Head of caudate nucleus (tissue), 42 donors: ENCODE measurements around the gene TSEN2.

Experiments
- DNase-seq, 42 donors: peaks; one replicate each; pipeline versions ENCODE4 v3.0.0 to v3.0.0-alpha.2; 2020 to 2021; ENCODE audit warnings: mixed read lengths in 7 of 42
- intact Hi-C: fragments of 100-400 bp; cut with DNase I; formaldehyde crosslinking; loops from one replicate; pipeline ENCODE4 v1.15.0; 2022

The TSEN2 gene

DNA sequence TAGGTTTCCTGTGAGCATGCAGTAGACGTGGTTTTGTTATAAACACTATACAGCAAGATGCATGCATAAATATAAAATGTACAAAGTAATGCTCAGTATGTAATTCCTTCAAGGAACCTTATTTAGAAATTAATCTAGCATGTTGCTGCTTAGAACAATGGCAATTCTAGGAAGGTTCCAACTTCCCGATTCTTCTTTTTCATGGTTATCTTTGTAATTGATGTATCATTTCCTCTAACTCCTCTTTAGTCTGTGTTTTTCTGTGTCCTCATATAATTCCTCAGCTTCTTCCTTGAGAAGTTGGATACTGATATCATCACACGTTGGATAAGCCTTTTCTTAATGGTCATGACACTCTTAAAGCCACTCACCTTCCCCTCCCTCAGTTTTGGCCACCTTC is 3.5 kb downstream of the TSEN2 start:
- no peak for DNase-seq
- intact Hi-C loops, result loop anchor here (5.0 kb wide), 2 partner anchors 70 to 175 kb away; partner anchors contain the start of genes MKRN2 and RAF1

- no peak for DNase-seq
- intact Hi-C loops, result loop anchor here (5.0 kb wide), 2 partner anchors 68 to 173 kb away; partner anchors contain the start of genes MKRN2 and RAF1
Measured at GRCh38 chr3:12489368-12489767, 5.1 kb downstream of the TSEN2 start.

DNA sequence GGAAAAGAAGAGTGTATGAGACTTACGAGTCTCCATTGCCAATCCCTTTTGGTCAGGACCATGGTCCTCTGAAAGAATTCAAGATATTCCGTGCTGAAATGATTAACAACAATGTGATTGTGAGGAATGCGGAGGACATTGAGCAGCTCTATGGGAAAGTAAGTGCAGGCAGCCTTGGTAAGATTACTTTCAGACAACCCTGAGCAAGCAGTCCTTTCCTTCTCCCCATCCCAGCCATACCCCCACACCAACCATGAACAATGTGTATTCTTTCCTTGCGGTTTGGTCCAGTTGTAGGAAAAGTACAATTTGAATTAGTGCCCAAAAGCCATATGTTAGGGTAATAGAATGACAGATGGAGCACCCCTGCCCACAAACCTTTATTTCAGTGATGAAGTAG is 5.6 kb downstream of the TSEN2 start:
- intact Hi-C loops, result loop anchor here (5.0 kb wide), 2 partner anchors 67 to 172 kb away; partner anchors contain the start of genes MKRN2 and RAF1
- DNase-seq, result no peak

- intact Hi-C loops, result no loop called here
- no peak for DNase-seq
Measured at GRCh38 chr3:12490547-12490946, 6.3 kb downstream of the TSEN2 start.

DNA sequence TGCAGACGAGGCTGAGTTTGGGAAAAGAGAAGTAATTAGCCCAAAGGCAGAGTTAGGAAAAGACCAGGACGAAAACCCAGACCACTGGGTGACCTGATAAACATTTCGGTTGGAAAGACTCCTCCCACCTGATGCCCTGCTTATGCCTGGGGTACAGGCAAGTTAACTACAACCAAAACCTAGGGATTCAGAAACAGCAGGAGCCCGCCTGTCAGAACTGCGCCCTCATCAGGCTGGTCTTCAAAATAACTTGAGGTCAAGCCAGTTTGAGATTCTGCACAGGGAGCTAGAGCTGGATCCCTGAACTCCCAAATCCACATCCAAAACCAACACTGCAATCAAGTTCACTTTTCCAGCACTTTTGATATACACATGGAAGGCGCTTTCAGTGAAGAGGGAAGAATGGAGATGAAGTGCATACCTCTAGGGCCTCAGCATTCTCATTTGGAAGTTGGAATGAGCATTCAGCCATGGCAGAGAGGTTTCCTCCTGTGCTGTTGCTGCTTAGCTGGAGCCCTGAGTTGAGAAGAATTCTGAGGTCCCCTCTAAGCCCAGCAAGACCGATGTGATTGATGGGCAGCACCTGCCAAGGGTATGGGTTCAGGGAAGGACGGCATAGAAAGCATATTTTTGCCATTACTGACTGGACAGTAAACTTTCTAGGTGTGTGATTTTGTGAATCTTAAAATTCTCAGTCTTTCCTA is 11.6 kb downstream of the TSEN2 start:
- intact Hi-C loops, result no loop called here
- no peak for DNase-seq

DNA sequence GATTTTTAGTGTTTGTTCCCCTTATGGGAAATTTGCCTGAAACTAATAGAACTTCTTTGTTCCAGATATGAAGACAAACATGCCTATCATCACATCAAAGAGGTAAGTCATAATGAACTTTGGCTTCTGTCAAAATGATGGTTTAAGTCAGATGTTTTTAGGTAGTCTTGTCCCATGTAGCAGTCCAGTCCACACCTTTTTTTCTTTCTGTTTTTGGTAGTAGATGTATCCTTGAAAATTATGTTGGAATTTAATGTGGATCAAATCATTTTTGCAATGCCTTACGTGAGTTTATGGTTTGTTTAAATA is 12.1 kb downstream of the TSEN2 start:
- DNase-seq, result no peak
- intact Hi-C loops, result no loop called here

DNA sequence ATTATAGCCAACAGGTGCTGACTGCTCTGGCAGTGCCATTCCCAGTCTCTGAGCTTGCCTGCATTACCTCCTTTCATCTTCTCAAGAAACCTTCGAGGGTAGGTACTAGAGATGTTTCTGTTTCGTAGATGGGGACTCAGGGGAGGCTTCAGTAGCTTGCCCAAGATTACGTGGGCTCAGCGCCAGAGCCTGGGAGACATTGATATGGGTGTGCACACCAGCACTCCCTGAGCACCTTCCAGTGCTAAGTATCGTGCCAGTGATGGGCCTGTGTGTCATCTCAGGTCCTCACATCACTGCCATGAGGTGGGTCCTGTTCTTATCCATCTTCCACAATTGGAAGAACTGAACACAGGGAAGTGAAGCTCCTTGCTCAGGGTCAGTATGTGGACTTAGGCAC is 15.2 kb downstream of the TSEN2 start:
- intact Hi-C loops, result no loop called here
- DNase-seq, result no peak

- intact Hi-C loops, result no loop called here
- no peak for DNase-seq
Measured at GRCh38 chr3:12501360-12502020, 17.2 kb downstream of the TSEN2 start.

DNA sequence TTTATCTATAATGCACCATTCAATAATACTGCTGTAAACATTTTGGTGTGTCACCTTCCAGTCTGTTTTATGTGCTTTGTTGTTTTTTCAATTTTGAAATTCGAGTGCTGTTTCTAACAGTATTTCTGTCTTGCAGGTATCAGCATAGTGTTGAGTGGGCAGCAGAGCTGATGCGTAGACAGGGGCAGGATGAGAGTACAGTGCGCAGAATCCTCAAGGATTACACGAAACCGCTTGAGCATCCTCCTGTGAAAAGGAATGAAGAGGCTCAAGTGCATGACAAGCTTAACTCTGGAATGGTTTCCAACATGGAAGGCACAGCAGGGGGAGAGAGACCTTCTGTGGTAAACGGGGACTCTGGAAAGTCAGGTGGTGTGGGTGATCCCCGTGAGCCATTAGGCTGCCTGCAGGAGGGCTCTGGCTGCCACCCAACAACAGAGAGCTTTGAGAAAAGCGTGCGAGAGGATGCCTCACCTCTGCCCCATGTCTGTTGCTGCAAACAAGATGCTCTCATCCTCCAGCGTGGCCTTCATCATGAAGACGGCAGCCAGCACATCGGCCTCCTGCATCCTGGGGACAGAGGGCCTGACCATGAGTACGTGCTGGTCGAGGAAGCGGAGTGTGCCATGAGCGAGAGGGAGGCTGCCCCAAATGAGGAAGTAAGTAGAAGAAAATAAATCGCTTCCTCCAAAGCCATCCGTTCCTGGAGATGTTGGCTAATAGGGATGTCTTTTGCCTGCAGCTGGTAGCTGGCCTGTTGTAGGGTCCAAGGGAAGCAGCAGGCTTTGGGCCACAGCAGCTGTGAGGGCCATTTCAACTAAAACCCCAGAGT is 19.1 kb downstream of the TSEN2 start:
- intact Hi-C loops, result no loop called here
- DNase-seq, result peak in 24 of 42 donors; percentile 22 to 69 (median 42)

- intact Hi-C loops, result no loop called here
- DNase-seq, result no peak
Measured at GRCh38 chr3:12506201-12506709, 22.0 kb downstream of the TSEN2 start.

- DNase-seq, result no peak
- intact Hi-C loops, result no loop called here
Measured at GRCh38 chr3:12507591-12508281, 23.5 kb downstream of the TSEN2 start.

DNA sequence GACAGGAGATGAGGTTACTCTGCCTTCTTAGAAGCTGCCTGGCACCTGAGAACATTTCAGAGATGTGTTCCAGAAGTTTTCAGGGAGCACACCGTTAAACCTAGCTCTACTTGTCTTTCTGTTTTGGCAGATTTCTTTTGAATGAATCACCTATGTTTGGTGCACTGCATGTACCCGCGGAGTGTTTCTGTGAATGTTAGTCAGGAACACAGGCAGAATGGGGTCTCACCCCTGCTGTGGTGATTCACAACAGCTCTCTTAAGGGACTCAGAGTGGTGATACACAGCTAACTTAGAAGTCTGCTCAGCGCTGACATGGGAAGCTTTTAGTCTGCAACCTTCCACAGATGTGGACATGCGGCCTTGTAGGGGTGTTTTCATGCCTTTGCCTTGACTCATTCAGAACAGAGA is 24.0 kb downstream of the TSEN2 start:
- DNase-seq, result peak in 36 of 42 donors; percentile 10 to 79 (median 47)
- intact Hi-C loops, result no loop called here

GRCh38 chr3:12509466-12509865 is 25.2 kb downstream of the TSEN2 start:
- intact Hi-C loops, result no loop called here
- no peak for DNase-seq

- intact Hi-C loops, result no loop called here
Measured at GRCh38 chr3:12512534-12513118, 28.3 kb downstream of the TSEN2 start.

GRCh38 chr3:12513694-12514446 is 29.6 kb downstream of the TSEN2 start:
- no peak for DNase-seq
- intact Hi-C loops, result no loop called here

More at GRCh38 chr3:12512534-12513118, 28.3 kb downstream of the TSEN2 start:
- DNase-seq, result no peak

DNA sequence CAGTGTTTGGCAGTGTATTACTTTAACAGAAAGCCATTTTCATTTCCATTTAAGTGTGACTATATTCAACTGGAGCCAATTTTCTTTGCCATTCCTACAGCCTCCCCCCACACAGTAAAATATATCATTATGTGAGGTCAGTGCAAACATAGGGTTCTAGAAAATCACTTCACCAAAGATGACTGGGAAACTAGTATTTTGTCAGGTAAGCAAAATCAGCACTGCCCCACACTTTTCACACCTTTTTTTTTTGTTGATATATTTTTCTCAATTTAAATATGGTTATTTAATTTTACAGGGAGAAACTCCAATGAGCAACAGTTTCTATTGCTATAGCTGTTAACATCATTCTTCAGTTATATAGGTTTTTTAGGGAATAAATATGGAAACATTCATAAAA is 31.4 kb downstream of the TSEN2 start:
- DNase-seq, result no peak
- intact Hi-C loops, result no loop called here

DNA sequence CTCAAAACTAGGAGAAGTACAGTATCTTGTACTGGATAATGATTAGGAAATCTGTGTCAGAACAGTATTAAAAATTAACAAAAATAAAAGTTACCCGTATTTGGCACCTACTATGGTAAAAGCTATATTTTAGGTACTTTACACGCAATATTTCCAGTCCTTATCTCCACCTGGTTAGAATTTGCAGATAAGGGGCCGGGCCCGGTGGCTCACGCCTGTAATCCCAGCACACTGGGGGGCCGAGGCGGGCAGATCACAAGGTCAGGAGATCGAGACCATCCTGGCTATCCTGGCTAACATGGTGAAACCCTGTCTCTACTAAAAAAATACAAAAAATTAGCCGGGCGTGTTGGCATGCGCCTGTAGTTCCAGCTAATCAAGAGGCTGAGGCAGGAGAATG is 32.6 kb downstream of the TSEN2 start:
- DNase-seq, result no peak
- intact Hi-C loops, result no loop called here
